HT1080 (cell line): ENCODE results near the gene TRAK1. TPM values are rescaled to one million over a fixed set of nuclear protein-coding genes. Genes with fewer than 3 reads are reported as not detected.

Source experiments
- DNase-seq: peaks from one replicate; pipeline ENCODE4 v3.0.0-alpha.2; 2015; ENCODE audit warnings: low read depth
- small RNA-seq: library from RNA; depleted of rRNA; stranded (forward); fragments of <200 nt; gene quantifications from one replicate; pipeline ENCODE3, GENCODE V24; 2014
- total RNA-seq: library from RNA; depleted of rRNA; stranded (reverse); fragments of >200 nt; shearing (Covaris generic); gene quantifications from 2 replicates; pipeline ENCODE4 v1.2.3, GENCODE V29; 2014; rRNA removed

The TRAK1 gene
- total RNA-seq, 1 experiment from 2014 or later = 29.4 TPM

DNA sequence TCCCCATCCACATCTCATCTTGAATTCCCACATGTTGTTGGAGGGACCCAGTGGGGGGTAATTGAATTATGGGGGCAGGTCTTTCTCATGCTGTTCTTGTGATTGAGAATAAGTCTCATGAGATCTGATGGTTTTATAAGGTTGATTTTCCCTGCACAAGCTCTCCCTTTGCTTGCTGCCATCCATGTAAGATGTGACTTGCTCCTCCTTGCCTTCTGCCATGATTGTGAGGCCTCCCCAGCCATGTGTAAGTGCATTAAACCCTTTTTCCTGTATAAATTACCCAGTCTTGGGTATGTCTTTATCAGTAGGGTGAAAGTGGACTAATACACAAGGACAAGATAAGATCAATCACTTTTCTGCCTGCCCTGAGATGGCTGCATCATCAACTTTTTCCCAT, 180.6 kb downstream of the TRAK1 start:
- DNase-seq = no peak

DNA sequence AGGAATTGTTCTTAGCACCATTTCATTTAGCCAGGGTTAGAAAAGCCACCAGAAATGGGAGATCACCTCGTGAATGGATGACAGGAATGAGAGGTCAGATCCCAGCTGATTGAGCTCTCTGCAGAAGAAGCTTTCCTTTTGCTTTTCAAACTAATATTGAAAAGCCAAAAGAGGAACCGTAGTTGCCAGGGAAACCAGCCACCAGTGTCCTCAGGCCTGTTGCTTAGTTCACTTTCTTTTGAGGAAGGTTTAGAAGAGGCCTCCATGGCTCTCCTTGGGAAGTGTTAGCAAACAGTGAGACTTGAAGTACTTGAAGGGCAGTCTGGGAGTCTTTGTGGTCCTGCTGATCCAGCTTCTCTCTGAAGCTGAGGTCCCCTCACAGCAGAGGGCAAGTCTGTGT, 182.2 kb downstream of the TRAK1 start:
- no peak for DNase-seq

DNA sequence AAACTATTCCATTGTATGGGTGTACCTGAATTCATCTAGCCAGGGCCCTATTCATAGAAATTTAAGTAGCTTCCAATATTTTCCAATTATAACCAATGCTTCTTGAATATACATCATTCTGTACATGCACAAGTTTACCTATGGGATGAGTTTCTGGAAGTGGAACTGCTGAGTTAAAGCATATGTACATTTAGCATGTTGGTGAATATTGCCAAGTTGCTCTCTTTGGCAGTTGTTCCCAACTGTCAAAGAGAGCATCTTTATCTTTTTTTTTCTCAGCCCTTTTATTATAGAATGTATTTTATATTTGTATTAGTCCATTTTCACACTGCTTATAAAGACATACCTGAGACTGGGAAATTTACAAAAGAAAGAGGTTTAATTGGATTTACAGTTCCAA, 183.1 kb downstream of the TRAK1 start:
- no peak for DNase-seq

DNA sequence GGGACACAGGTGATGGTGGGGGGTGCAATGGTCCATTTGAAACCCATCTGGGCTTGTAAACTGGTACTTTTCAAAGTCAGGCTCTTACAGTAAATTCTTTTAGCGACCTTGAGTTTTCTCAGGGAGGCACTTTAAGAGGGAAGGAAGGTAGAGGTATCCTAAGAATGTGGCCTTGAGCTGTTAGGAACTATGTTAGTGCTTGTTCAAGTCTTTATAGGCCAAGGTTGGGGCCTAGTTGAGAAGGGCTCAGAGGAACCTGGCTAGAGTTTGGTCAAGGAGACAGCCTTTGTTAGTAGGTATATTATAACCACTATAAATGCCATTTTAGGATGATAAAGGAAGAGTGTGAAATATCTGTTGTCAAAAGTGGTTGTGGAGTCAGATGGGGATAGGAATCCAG, 184.1 kb downstream of the TRAK1 start:
- DNase-seq = no peak

Small RNA genes lying within 50 kb of the gene (small RNA-seq; reads per million reads assigned to genes)
- not detected for gene RNU4-78P

Other genes with a start within 250 kb of the TRAK1 start
- gene ULK4, start 129.3 kb upstream of the TRAK1 start, total RNA-seq = 4.8 and 6.2 TPM in 2 replicates
- 1.1 TPM in 1 of 2 replicates, not detected in the other for gene CCK, start 174.8 kb downstream of the TRAK1 start, total RNA-seq